GM12878 (cell line): ENCODE measurements around the gene MAPKBP1. TPM values are rescaled to one million over a fixed set of nuclear protein-coding genes. Genes with fewer than 3 reads are reported as not detected.
A peak's percentile ranks its signal among the peaks of the same experiment; 100 is the strongest.

Source experiments
- ATF2 ChIP-seq: IDR thresholded peaks from 2 replicates; pipeline ENCODE4 v1.6.1; 2012; ENCODE audit warnings: low read length, inconsistent platforms
- BHLHE40 ChIP-seq, 2 experiments: fragments of 450-650 bp in 1 of 2; IDR thresholded peaks; 2 replicates each; pipeline ENCODE4 v1.6.1; 2011 to 2017; ENCODE audit warnings: low read depth in 2 of 2, borderline replicate concordance in 1 of 2, improper control_type of control experiment in 1 of 2, low read length in 1 of 2, mild to moderate bottlenecking in 1 of 2
- IKZF2 ChIP-seq, 2 experiments: fragments of 450-650 bp; IDR thresholded peaks; 2 replicates each; pipeline ENCODE4 v1.6.1; 2017; ENCODE audit warnings: mild to moderate bottlenecking in 2 of 2, moderate library complexity in 2 of 2
- KDM1A ChIP-seq: fragments of 200-600 bp; sonication (generic); IDR thresholded peaks from 2 replicates; pipeline ENCODE4 v1.6.1; 2016; ENCODE audit warnings: borderline replicate concordance
- MTA3 ChIP-seq: IDR thresholded peaks from 2 replicates; pipeline ENCODE4 v1.6.1; 2012; ENCODE audit warnings: low read length, inconsistent platforms, borderline replicate concordance
- PAX8 ChIP-seq: fragments of 450-650 bp; IDR thresholded peaks from 2 replicates; pipeline ENCODE4 v1.6.1; 2017; ENCODE audit warnings: mild to moderate bottlenecking, moderate library complexity
- PBX3 ChIP-seq: IDR thresholded peaks from 2 replicates; pipeline ENCODE4 v1.6.1; 2011; ENCODE audit warnings: mild to moderate bottlenecking, low read depth, low read length, moderate library complexity; ENCODE audit not compliant: insufficient replicate concordance
- RAD21 ChIP-seq: IDR thresholded peaks from 2 replicates; pipeline ENCODE4 v1.6.1; 2011; ENCODE audit warnings: mild to moderate bottlenecking, low read depth, low read length, moderate library complexity; ENCODE audit not compliant: insufficient read depth
- SMAD5 ChIP-seq: IDR thresholded peaks from 2 replicates; pipeline ENCODE4 v1.6.1; 2016; ENCODE audit warnings: antibody characterized with exemption, low read depth
- SMARCA5 ChIP-seq: fragments of 450-650 bp; IDR thresholded peaks from 2 replicates; pipeline ENCODE4 v1.6.1; 2017; ENCODE audit warnings: mild to moderate bottlenecking
- SP1 ChIP-seq: IDR thresholded peaks from one replicate; pipeline ENCODE4 v1.6.1; 2011; ENCODE audit warnings: low read depth, low read length
- STAT1 ChIP-seq: fragments of 450-650 bp; conservative IDR thresholded peaks from 2 replicates; pipeline ENCODE4 v1.6.1; 2014; ENCODE audit warnings: antibody characterized with exemption, mild to moderate bottlenecking
- STAT3 ChIP-seq: IDR thresholded peaks from 2 replicates; pipeline ENCODE4 v1.6.1; 2011; ENCODE audit warnings: low read depth, low read length, improper control_type of control experiment
- SUZ12 ChIP-seq: fragments of 200-600 bp; sonication (generic); IDR thresholded peaks from one replicate; pipeline ENCODE4 v1.6.1; 2018; ENCODE audit warnings: antibody characterized with exemption, mild to moderate bottlenecking; ENCODE audit not compliant: unreplicated experiment
- TBL1XR1 ChIP-seq: IDR thresholded peaks from 2 replicates; pipeline ENCODE4 v1.6.1; 2012; ENCODE audit warnings: low read depth, low read length, improper control_type of control experiment
- ZBTB11 ChIP-seq: fragments of 450-650 bp; formaldehyde crosslinking; IDR thresholded peaks from 2 replicates; pipeline ENCODE4 v1.5.0; 2022; ENCODE audit warnings: mild to moderate bottlenecking, missing genetic modification characterization
- ZNF384 ChIP-seq: IDR thresholded peaks from 2 replicates; pipeline ENCODE4 v1.6.1; 2012; ENCODE audit warnings: low read depth, mild to moderate bottlenecking, low read length, improper control_type of control experiment, borderline replicate concordance
- polyA plus RNA-seq, 11 experiments: library from polyadenylated mRNA; depleted of rRNA in 4 of 11; unstranded in 6 of 11; stranded (reverse) in 5 of 11; fragments of >200 nt; fragmentation: Nextera tagmentation in 4 of 11; fragmentation: Illumina TruSeq in 1 of 11; extraction: Ambion mirVana in 4 of 11; extraction: Trizol in 1 of 11; gene quantifications; 1 replicate in 1 of 11; 2 replicates in 10 of 11; pipeline versions ENCODE4 v1.2.1 to v1.2.3, GENCODE V29; 2011 to 2016; ENCODE audit warnings: inconsistent platforms in 2 of 11, missing spikeins in 2 of 11, low read depth in 1 of 11
- total RNA-seq, 4 experiments: library from RNA; depleted of rRNA in 3 of 4; stranded (reverse); fragments of >200 nt in 3 of 4; fragmentation: Illumina TruSeq in 1 of 4; extraction: Trizol in 1 of 4; gene quantifications; 2 replicates each; pipeline versions ENCODE4 v1.2.1 to v1.2.3, GENCODE V29; 2013 to 2021

The MAPKBP1 gene
- total and polyA plus RNA-seq, 10 of the 15 experiments (the other 5 are each of a cell fraction or from before 2014, with no cell fraction given), result 0.44 to 19.0 (median 7.3) TPM

- peak; percentile 22 to 23; a peak in 1 of 4 replicates for TF ChIP-seq IKZF2 (IDR thresholded peaks at IDR 0.05)
- no peak for TF ChIP-seq MTA3
- no peak for TF ChIP-seq SP1
- no peak for TF ChIP-seq ZNF384
- no peak for TF ChIP-seq PBX3
- no peak for TF ChIP-seq SMAD5
- TF ChIP-seq PAX8, result no peak
- no peak for TF ChIP-seq STAT3
- peak; percentile 98 for TF ChIP-seq RAD21
- TF ChIP-seq STAT1, result no peak
- peak; percentile 61; the same call in 1 of the 2 replicates for TF ChIP-seq SMARCA5
- TF ChIP-seq SUZ12, result no peak
- no peak for TF ChIP-seq ATF2
- no peak for TF ChIP-seq TBL1XR1
- peak; percentile 11 to 38; a peak in 1 of 4 replicates for TF ChIP-seq BHLHE40 (IDR thresholded peaks at IDR 0.05; ENCODE audit: borderline replicate concordance in 1 of 2, low read depth in 2 of 2, low read length in 1 of 2)
- no peak for TF ChIP-seq KDM1A
- TF ChIP-seq ZBTB11, result no peak
- TF ChIP-seq, all 136 proteins: peak for 16
Measured at GRCh38 chr15:41811432-41812195, 37.3 kb downstream of the MAPKBP1 start (continued).
